Measurements from ENCODE around the gene C3orf49.

Gene C3orf49

DNA sequence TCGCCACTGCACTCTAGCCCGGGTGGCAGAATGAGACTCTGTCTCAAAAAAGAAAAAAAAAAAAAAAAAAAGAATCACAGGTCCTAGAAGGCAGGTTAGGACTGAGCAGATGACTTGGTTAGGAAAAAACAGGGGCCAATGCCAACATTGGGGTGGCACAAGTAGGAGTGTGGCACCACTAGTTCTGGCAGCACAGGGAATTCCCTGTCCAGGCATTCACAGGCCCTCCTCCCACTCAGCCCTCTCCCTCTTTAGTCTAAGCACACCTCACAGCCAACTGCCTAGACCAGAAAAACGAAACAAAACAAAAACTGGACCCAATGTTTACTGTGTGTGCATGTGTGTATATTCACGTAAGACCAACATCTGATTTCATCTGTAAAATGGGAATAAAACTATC is 34.0 kb downstream of the C3orf49 start:
- no peak for DNase-seq

DNA sequence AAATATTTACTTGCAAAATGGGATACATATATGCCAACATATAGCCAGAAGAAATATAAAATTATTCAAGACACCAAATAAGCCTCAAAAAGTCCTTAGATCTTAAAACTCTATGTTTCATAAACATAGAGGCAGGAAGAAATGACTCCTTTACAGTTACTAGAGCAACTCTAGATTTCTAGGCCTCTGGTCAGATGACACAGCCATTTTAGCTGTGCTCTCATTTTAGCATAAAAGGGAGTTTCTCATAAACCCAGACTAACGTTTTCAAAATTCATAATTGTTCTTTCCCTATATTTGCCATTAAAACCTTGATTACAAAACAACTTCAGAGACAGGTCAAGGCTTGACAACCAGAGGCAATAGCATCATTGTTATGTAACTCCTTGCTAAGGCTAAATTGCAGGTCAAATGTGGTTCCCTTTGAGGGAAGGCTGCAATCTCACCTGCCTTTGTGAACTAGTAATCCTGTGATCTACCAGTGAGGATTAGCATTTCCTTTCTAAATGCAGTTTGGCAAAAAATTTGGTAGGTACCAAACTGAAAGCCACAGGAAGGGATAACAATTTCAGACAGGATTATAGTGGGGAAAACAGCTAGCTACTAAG is 36.3 kb downstream of the C3orf49 start:
- no peak for DNase-seq

DNA sequence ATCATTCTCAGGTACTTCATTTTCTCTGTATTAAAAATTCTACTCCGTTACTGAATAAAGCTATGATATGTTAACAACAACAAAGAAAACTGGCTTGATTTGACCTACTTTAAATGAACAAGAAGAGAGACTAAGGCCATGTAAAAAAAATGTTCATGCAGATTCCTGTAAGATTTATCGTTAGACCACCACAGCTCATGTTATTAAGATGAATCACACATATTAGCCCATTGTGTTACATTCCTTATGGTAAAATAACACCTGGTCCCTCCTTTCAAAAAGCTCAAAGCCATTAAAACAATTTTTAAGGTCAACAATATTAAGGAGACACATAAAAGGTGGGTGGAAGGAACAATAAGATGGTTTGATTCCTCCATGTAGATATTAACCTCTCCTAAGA is 38.2 kb downstream of the C3orf49 start:
- DNase-seq, result no peak

DNA sequence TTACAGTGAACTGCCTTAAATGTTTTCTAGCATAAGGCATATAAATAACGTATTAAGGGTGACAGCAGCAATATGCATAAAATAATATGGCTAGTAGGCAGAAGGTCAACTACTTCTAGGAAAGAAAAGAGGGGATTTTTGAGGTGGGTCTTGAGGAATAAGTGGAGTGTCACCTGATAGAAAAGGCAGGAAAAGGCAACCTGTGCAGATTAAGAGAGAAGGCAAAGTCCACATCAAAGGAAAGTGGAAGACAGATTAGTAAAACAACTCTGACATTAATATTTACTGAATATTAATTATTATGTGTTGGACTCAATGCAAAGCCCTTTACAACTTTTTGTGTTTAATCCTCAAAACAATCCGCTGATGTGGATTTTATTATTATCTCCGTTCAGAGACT is 41.7 kb downstream of the C3orf49 start:
- DNase-seq, result no peak

DNA sequence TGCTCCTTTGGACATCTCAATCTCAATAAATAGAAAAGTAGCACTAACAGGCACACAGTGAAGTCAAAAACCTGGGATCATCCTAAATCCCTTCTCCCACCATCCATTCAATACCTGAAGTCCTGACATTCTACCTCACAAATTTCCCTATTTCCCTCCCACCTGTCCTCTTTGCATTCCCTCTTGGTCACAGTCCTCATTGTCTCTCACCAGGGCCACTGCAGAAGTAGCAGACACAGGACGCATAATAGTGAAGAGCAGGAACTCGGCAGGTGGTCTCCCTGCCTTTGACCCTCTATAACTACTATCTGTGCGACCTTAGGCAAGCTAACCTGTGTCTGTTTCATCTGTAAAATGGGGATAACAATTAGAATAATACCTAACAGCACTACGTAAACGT is 42.2 kb downstream of the C3orf49 start:
- no peak for DNase-seq

DNA sequence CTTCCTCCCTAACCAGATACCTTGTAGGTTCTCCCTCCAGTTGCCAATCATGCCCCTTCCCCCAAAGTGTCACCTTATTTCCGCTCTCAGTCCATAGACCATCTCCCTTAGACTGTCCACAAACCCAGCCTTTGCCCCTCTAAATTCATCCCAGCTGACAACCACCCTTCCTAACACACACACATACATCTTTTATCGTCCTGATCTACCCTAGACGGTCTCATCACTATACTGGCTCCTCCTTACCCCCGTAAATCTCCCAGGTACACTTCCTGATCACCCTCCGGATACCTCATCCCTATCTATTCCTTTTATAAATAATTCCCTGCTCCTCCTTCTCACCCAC is 43.7 kb downstream of the C3orf49 start:
- DNase-seq, result no peak

DNA sequence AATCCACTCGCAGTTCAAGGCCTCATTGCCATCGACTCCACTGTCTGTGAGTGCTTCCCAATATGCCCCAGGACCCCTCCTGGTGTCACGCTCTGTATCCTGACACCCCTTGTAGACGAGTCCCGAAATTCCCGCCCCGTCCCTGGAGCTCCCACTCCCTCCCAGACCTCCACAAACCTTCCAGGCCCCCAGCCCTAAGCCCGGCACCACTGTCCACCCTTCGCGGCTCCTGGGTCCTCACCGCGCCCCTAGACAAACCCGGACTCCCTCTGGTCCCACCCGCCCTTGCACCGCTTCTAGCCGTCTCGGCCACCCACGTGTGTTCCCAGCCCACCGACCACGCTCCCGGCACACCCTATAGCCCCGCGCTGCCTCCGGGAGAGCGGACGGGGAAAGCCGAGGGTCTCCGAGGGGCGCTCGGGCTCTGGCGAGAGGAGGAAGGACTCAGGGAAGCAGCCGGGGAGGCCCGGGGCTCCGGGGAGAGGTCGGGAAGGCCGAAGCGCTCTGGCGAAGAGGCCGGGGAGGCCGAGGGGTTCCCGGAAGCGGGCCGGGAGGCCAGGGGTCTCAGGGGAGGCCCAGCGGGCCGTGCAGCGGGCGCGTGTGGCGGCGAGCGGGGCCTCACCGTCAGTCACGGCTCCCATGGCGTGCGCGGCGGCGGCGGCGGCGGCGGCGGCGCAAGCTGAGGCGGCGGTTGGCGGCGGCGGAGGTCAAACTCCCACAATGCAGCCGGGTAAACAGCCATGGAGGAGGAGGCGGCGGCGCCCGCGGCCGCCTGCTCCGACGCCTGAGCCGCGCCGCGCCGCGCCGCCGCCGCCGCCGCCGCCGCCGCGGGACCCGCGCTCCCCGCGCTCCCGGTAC is 44.3 kb downstream of the C3orf49 start, which contains the start of the genes ATXN7 and THOC7:
Gene ATXN7 (plus strand): TSS at position 718 of the 858 bp plus-strand sequence. CDS start 48,732 bp downstream, outside the sequence.
Gene THOC7 (minus strand): TSS at position 656 of the 858 bp plus-strand sequence. CDS start 15 bp downstream, at position 641.
- DNase-seq, result no peak

DNA sequence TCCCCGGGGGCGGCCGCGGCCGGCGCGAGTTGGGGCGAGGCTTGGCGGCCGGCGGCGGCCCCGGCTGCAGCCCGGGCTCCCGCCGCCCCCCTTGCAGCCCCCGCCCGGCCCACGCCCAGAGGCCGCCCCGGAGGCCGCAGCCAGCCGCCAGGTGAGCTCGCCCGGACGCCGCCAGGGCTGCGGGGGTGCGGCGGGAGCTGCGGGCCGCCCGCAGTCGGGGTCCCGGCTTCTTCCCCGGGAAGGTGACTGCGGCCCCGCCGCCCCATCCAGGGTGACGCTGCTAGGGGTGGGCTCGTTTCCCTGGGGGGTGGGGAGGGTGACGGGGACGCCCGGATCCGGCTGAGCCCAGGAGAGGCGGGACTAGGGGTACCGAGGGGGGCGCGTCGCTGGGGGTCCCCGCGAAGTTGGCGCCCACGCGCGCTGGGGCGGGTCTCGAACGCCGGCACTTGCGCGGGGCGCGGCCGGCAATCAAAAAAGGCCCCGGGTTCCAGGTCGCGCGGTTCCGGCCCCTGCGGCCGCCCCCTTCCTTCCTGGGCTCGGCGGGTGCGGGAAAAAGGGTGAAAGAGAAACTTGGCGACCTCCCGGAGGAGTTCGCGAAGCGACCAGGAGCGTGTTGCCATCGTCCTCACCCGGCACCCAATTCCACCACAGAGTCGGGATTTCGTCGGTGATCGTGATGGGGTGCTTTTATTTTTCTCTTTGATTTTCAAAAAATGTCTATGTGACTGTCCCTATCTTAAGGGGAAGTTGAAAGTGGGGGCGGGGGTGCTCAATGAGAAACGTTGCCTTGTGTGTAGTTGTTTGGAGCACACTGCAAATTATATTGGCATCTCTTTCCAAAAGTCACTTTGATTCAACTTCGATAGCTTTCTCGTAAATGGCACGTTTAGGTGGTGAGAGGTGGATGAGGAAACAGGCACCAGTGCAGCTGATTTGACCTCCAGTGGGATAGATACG is 45.2 kb downstream of the C3orf49 start:
- DNase-seq, result no peak

DNA sequence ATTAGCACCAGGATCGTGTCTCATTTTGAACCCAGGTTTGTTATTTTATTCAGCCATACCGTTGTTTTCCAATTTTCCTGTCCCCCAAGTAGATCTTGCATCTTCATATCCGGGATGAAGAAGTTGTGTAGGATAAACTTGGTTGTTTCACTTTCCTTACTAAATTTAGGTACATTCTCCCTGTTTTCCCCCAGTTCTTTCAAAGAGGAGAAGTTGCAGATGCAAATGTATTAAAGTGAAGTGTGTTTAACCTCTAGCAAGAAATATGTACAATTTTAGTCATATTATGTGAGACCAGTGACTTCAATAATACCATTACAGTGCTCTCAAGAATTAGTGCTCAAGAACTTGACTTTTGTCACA is 45.8 kb downstream of the C3orf49 start:
- no peak for DNase-seq

DNA sequence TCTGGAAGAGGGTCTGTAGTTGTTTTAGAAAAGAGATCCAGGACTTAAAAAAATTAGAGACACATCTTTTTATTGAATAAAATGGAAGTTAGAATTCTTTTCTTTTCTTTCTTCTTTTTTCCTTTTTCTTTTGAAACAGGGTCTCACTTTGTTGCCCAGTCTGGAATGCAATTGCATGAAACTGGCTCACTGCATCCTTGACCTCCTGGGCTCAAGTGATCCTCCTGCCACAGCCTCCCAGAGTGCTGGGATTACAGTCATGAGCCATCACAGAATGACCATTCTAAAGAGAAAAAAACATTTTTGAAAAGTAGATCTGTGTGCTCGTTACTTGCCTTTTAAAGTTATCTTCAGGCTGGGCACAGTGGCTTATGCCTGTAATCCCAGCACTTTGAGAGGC is 48.1 kb downstream of the C3orf49 start:
- DNase-seq, result no peak

DNA sequence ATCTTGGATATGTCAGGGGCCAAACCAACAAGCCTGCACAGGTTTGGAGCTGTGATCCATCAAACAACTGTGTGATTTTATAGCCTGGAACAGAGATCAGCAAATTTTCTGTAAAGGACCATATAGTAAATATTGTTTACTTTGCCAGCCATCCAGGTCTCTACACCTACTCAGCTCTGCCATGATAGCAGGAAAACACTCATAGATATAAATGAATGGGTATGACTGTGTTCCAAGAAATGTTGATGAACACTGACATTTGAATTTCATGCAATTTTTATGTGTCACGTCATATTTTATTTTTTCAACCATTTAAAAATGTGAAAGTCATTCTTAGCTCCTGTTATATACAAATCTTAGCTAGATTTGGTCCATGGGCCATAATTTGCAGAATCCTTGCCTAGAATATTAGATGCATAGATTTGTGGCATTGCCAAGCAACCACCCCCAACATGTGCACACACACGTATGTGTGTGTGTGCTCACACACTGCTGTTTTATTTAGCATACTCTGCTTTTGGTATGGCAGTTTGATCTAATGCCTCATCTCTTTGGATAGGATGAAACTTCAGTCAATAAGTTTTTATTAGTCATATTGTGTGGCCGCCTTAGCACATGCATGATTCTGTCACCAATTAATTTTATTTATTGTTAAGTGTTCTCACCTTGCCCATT is 51.0 kb downstream of the C3orf49 start:
- DNase-seq, result no peak

DNA sequence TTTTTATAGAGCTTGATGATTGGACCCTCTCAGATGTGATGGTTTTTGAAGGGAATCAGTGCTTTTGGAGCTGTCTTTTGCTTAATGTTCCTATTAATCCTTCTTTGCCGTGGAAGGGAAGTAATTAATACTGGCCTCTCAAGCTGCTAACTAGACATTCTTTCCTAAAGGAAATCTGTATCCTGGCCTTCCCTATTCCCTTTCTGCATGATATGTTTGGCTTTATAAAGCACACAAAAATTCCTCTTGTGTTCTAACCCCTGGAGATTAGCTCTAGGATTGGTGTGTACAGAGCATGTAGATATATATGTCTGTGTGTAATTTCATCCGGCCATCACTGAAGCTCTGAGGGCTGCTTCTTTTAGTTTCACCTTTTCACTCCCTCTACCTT is 51.5 kb downstream of the C3orf49 start:
- DNase-seq, result no peak

DNA sequence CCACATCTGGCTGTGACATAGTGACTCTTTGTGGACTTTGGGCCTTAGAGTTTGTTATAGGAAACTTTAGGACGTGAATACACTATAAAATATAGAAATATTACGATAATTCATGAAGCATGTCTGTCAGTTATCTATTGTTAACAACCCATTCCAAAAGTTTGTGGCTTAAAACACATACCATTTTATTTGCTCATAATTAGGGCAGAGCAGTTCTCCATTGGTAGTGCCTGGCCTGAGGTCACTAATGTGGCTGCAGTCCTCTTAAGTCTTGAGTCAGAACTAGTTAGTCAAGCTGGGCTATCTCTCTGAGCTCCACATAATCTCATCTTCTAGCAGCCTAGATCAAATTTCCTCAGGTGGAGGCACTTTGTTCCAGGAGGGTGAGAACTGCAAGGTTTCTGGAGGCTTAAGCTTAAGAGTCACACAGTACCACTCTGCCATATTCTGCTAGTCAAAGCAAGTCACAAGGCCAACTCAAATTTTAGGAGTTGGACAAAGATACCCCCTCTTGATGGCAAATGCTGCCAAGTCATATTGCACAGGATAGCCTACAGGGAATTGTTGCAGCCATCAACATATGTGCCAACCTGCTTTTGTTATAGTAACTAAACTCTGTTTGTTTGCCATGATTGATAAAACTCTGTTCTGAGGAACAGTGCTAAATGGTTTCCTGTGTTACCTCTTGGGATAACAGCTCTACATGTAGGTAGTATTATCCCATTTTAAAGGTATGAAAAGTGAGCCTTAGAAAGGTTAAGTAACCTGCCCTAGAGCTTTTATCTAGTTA is 53.2 kb downstream of the C3orf49 start:
- DNase-seq, result no peak

DNA sequence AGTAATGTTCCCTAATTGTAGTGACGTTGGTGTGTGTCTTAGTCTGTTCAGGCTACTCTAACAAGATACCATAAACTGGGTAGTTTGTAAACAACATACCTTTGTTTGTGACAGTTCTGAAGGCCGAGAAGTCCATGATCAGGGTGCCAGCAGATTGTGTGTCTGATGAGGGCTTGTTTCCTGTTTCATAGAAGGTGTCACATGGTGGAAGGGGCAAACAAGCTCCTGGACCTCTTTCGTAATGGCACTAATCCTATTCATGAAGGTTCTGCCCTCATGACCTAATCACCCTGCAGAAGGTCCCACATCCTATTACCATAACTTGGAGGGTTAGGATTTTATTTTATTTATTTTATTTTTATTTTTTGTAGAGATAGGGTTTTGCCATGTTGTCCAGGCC is 55.7 kb downstream of the C3orf49 start:
- DNase-seq, result no peak

DNA sequence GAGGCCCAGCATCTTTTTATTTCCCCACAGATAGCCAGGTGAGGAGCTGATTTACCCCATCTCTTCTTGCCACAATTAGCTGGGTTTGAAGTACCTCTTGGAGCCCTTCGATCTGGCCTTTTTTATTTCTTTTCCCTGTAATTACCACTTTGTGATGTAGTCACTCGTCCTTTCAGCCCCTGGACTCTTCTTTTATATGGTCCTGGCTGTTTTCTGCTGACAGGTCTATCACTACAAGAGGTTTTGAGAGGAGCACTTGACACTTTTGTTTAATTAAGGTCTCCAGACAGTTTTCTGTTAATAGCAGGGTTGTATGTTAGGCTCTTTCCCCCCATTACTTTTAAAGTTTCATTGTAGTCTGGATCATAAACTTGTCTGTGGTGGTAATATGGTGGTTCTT is 56.4 kb downstream of the C3orf49 start:
- DNase-seq, result no peak

DNA sequence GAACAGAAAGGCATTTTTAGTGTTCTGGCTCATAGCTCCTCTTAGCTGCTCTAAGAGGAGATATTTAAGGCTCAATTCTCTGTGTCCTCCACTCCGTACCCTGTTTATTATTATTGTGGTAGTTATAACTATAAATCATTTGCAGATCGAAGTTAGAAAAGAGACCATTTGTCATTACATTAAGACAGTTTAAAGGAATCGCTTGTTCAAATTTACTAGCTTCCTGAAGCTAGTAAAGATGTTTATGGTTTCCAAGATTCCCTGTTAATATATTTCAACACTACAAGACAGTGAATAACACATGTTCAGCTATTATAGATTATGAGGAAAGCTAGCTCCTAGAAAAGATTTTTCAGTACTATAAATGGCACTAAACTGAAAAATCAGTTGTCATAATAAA is 57.2 kb downstream of the C3orf49 start:
- no peak for DNase-seq

DNA sequence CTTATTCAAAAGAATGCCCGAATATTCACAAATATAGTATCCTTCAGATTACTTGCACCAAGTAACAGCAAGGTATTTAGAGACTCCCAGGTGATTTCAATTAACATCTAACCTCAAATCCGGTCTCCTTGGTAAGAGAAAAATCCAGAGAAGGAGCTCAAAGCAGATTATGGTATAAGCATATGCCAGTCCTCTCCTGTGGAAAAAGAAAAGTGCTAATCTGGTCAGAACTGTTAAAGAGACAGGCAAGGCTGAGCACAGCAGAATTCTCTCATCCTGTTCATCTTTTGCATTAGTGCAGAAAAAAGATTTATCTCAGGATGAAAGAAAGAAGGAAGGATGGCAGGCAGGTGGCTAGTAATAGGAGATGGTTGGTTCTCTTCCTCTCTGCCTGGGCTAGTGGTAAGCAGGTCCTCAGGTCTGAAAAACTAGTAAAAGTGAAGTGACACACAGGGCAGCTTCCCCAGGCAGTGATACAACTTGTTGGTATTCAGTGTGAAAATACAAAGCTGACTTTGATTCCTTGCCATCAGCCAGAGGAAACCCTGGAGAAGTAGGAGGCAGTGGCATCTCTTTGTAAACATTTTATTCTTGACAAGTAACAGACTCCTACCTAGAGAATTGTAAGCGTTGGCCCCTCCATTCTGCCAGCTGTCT is 58.8 kb downstream of the C3orf49 start:
- DNase-seq, result no peak

DNA sequence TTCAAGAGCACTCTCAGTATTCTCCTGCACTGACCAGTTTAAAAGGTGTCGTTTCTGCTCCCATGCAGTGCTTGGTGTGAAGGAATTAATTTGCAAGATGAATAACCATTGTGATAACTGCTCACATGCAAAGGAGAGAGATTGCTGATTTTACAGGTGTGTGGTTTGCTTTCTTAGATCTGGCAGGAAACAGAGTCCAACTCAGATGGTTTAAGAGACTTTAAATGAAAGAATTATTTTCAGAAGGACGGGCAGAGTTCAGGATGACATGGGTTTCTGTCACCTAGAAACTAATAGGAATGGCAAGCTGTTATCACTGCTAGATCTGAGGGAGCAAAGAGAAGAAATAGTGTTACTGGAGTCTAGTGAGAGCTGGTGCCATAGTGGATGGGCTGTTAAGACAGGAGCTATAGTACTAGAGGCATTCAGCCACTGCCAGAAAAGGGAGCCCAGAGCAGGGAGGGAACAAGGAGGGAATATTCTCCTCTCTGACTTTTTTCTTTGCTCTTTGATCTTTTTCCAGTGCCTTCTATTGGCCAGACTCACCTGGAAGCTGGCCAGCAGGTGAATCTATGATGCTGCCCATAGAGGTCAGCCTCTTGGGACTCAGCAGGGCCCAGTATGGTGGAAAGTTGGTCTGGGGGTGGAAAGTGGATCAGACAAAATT is 59.4 kb downstream of the C3orf49 start:
- DNase-seq, result no peak

DNA sequence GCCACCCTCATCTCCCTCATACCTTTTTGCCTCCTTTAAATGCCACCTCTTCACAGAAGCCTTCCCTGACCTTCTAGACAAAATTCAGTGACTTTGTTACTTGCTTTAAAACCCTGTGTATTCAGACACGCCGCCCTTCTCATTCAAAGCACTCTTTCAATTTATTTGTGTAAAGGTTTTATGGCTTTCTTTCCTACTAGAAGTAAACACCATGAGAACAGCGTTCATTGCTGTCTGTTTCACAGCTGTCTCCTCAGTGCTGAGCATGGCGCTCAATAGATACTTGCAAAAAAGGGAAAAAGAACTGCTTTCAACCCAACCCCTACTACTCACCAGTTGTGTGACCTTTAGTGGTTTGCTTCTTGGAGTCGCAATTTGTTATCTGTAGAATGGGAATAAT is 61.6 kb downstream of the C3orf49 start:
- no peak for DNase-seq

DNA sequence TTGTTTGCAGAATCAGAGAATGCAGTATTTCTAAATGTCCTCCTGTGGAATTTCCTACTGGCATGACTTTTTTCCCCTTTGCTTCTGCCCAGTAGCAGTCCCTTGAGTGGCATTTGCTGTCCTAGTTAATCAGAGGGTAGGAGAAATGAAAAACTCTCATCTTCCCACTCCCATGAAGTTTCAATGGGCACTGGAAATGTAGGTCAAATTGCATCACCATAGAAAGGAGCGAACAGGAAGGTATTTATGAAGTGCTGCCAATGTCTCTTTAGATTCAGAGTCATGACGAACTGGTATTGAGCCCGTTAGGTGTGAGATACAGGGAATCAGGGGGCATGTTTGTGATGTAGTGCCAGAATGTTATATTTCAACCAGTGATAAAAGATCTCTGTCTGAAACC is 67.8 kb downstream of the C3orf49 start:
- no peak for DNase-seq

DNA sequence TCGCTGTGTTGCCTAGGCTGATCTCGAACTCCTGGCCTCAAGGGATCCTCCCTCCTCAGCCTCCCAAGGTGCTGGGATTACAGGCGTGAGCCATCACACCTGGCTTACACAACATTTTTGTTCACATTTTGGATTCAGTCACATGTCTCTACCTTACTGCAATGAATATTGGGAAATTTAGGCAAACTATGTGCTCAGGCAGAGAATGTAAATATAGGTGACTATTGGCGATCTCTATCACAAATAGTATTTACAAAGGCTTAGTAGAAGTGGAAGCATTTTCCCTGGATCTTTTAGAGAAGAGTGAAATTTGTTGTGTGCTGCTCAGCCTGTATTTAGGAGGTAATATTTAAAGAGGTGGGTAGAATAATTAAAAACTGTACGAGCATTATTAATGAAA is 72.4 kb downstream of the C3orf49 start:
- DNase-seq, result no peak
